Posterior vena cava (tissue), 2 donors: ENCODE results near the gene MELK. TPM values are rescaled to one million over a fixed set of nuclear protein-coding genes. Genes with fewer than 3 reads are reported as not detected.
"Not testable (repeated sequence)": the region's sequence is repeated elsewhere in the genome, so short reads cannot be mapped to it uniquely, and the experiment has no call there.

ENCODE experiments used
- DNase-seq: peaks from one replicate; pipeline ENCODE4 v3.0.0-alpha.2; 2020; ENCODE audit warnings: low spot score
- intact Hi-C, 2 donors: fragments of 100-400 bp; cut with DNase I; formaldehyde crosslinking; loops; one replicate each; pipeline versions ENCODE4 v1.14.1 to v1.14.2; 2022 to 2023
- total RNA-seq, 2 donors: library from RNA; stranded (reverse); fragmentation: NEBNext Ultra II Directional; extraction: Animal tissue kit (Norgen Biotek cat#: 25700); gene quantifications; one replicate each; pipeline ENCODE4 v1.2.1, GENCODE V29; 2021
- donor health status: DM: yes; HTN: yes; CAD: no.
- donor health status: DM: yes; HTN: yes; CAD: no.

The MELK gene
- total RNA-seq, 2 donors from 2014 or later: 0.52 to 0.88 TPM

DNA sequence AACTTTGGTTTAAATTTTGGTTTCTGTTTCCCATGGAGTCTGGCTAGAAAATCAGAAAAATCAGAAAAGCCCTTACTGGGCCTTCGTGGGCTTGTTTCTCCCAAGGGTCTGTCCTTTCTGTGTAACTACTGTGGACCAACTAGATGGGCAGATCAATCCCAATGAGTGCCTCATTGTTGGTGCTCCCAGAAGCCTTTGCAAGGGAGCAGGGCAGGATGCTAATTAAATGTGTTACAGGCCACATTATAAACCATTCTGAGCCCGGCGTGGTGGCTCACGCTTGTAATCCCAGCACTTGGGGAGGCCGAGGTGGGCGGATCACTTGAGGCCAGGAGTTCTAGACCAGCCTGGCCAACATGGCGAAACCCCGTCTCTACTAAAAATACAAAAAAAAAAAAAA, 1.4 kb downstream of the MELK start:
- intact Hi-C loops, DNase-seq: not testable (repeated sequence)

DNA sequence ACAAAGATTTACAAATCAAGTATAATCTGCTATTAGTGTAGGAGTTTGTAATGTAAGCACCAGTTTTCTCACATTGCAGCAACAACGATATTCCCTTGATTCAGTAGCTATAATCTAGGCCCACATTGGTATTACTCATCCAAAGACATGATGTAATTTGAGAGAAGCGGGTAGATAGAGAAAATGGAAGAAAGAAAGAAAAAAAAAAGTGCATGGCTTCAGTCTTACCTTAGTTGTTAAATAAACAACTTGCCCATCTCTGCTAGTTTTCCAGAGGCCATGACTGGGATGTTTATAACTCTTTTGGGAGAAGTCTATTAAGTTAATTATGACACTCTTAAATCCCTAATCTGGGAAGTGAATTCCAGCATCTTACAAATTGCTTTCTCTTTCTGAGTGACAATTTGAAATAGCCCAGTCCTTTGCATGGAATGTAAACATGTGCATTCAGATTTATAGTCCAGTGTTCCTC, 2.8 kb downstream of the MELK start:
- no peak for DNase-seq
- intact Hi-C loops: loop anchor here in 1 of 2 donors (5.0 kb wide), 1 partner anchor 603 kb away; no protein-coding TSS in a partner anchor

DNA sequence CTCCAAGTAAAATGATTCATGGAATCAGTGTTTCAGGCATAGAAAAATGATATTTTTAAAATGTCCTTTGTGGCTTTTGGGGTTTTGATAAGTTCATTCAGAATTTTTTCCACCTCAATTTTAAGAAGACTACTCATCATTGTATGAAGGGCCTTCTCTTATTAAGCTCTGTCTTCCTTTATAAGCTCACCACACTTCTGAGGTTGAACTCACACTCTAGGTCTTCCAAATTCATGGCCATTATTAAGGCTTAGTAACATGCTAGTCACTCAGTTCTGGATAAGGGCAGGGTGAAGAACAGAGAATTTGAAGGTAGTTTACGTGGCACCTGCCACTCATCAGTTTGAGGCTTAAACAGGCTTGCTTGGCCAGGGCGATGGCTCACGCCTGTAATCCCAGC, 4.2 kb downstream of the MELK start:
- DNase-seq: no peak
- intact Hi-C loops: loop anchor here in 1 of 2 donors (2.0 to 5.0 kb wide), 2 partner anchors 60 to 605 kb away; no protein-coding TSS in a partner anchor

DNA sequence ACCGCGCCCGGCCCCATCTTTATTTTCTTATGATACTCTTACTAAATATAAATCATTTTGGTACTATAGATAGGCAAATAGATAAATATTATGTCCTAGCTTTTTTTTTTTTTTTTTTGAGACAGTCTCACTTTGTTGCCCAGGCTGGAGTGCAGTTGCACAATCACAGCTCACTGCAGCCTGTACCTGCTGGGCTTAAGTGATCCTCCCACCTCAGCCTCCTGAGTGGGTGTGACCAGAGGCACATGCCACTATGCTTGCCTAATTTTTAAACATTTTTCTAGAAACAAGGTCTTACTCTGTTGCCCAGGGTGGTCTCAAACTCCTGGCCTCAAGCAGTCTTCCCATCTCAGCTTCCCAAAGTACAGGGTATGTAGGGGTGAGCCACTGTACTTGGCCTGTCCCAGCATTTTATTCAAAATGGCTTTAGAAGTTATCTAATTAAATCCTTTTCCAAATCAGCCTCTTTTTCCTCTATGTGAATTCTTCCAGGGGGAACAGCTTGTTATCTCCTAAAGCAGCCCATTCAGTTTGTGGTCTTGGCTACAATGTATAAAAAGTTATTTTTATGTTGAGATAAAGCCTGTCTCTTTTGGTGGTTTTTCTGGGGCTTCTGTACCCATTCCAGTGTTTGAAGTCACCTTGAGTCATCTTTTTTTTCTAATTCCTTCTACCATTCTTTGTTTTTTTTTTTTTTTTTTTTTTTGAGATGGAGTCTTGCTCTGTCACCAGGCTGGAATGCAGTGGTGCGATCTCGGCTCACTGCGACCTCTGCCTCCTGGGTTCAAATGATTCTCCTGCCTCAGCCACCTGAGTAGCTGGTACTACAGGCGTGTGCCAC, 12.1 kb downstream of the MELK start:
- DNase-seq: no peak
- intact Hi-C loops: no loop called here

- intact Hi-C loops: no loop called here
Observed at GRCh38 chr9:36590231-36590630, 17.5 kb downstream of the MELK start.

DNA sequence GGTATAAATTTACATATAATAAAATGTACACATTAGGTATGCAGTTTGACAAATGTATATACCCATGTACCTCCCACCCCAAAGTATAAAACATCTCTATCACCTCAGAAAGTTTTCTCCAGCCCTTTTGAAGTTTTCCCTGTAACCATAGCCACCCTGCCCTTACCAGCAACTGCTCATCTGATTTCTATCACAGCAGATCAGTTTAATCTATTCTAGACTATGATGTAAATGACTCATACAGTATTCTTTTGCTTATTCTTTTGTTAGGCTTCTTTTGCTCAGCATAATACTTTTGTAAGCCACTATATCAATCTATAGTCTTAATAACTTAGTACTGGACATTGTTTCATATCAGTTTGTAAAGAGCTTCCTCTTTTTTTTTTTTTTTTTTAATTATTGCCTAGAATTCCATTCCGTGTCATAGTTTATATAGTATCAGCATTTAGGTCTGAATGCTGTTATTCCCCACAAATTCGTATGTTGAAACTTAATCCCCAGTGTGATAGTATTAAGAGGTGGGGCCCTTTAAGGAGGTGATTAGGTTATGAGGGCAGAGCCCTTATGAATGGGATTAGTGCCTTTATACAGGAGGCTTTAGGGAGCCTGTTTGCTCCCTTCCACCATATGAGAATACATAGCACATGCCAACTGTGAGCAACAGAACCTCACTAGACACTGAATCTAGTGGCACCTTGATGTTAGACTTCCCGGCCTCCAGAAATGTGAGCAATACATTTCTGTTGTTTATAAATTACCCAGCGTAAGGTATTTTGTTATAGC, 20.3 kb downstream of the MELK start:
- intact Hi-C loops: no loop called here
- no peak for DNase-seq

More at GRCh38 chr9:36590231-36590630, 17.5 kb downstream of the MELK start:
- DNase-seq: no peak

- intact Hi-C loops: no loop called here
- DNase-seq: no peak
Observed at GRCh38 chr9:36594213-36594612, 21.5 kb downstream of the MELK start.

DNA sequence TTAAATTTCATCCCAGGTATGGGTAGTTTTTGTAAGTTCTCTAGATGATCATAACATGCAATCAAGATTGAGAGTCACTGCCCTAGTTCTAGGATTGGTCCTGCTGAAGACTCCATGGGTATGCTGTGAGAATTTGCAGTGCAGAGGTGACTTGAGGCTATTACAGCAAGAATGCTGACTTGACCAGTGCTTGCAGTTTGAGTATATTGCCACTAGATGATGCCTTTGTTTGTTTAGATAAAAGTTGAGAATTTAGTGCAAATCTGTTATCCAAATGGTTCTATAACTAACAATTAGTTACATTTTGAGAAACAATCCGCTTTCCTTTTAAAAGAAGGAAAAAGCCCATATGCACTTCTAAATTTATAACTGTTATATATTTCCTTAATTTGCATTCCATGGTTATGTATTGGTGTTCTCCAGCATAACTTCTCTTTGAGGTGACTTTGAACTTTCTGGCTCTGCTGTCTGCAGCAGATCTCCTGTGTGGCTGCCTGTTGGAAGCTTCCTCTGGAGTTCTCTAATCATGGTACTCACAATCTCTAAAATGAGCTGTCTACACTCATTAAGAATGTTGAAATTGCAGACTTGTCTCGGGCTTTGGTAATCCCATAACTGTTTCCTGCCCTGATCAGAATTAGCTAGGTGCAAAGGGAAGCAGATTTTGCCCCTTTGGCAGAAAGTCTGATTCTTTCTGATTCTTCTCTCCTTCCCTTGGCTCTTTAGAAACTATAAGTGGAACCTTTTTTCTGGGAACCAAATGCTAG, 24.9 kb downstream of the MELK start:
- no peak for DNase-seq
- intact Hi-C loops: no loop called here

DNA sequence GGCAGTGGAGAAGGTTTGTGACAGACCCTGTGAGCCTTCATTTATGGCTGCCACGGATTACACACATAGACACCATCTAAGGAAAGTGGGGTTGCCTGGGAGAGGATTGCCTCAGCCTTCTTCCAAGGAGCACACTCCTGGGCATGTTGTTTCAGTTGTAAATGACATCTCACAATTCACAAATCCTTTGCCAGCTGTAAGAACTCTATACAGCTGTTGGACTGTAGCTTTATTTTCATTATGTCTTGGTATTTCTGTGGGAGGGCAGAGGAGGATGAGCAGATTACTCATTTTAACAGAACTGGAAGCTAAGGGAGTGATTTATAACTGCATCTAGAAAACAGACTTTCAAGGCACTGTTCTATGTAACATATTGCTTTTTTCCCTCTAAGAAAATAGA, 25.6 kb downstream of the MELK start:
- no peak for DNase-seq
- intact Hi-C loops: no loop called here

DNA sequence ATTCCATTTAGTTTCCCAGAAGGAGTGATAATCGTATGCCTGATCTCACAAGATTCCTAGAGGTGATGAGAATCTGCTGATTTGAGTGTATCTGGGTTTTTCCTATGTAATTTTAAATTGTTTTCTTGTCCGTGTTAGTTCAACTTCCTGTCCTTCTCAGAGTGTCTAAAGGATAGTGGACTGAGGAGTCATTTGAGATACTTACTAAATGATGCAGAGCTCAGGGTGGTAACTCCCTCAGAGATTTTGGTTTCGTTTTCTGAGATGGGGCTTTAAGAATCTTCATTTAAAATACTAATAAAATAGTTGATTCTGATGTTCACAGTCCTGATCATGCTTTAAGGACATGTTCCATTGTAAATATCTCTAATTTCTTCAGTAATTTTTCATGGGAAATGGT, 30.3 kb downstream of the MELK start:
- no peak for DNase-seq
- intact Hi-C loops: no loop called here

DNA sequence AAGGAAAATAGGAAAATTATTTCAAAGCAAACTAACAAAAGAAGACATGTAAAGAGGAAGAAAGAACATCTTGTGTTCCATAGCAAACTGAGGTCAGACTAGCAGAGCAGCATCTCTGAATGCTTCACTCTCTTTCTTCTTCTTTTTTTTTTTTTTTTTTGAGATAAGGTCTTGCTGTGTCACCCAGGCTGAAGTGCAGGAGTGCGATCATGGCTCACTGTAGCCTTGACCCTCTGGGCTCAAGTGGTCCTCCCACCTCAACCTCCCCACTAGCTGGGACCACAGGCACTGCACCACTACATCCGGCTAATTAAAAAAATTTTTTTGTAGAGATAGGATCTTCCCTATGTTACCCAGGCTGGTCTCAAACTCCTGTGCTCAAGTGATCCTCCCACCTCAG, 36.6 kb downstream of the MELK start:
- DNase-seq: no peak
- intact Hi-C loops: no loop called here

DNA sequence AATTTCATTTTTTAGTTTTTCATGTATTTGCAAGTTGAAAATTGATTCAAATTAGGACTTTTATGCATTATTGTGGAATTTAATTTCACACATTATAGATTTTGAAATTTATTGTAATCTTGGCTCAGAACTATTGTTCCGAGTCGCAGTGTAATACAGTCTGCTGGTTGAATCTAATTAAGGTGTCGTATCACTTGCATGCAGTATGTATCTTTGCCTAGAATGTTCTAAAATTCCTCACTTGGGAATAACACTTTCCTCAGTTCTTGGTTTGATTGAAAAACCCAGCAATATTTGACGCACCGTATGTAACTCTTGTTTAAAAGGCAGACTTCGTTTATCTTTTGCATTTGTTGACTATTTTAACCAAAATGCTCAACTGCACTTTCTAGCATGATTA, 49.4 kb downstream of the MELK start:
- intact Hi-C loops: no loop called here
- no peak for DNase-seq

DNA sequence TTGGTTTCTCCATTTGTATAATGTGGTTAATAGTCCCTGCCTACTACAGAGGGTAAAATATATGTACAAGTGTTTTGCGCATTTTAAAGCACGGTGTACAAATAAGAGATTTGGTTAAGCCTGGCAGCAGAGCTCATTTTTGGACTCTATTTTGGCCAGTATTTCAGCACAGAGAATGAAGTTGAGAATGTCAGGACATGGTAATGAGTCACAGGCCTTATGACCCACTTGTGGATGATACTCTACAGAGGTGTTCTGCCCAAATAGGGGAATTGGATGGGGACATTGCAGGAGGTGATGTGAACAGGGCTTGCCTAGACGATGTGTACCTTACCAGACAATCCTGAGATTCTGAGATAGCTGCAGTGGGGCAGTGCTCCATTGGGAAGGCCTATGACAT, 50.6 kb downstream of the MELK start:
- no peak for DNase-seq
- intact Hi-C loops: no loop called here

DNA sequence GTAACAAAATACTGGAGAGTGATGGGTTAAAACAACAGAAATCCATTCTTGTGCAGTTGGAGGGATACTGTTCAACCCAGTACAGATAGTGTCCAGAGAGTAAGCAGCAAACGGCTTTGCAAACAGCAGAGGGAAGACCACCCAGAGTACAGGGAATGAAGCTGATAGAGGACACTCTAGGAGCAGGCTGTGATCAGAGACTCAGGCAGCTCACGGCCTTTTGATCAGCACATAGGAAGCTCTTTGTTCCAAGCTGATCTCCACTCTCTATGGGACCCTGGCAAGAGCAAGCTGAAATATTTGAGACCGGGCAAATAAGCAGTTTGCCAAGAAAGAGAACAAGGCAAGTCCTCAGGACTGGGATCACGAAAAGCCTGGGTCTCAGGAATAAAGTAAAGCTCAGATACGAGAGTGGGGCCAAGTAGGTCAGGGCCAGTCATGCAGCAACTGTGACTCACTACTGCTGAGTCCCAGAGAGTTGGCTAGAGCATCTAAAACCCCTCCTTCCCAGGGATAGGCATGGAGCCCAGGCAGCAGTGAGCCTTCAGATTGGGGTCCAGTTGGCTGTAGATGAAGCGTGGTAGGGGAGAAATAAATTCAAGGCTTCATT, 52.4 kb downstream of the MELK start:
- intact Hi-C loops: no loop called here
- DNase-seq: no peak

- intact Hi-C loops: no loop called here
- no peak for DNase-seq
Observed at GRCh38 chr9:36632892-36633291, 60.2 kb downstream of the MELK start.

GRCh38 chr9:36637491-36638270, 65.0 kb downstream of the MELK start:
- DNase-seq: no peak
- intact Hi-C loops: loop anchor here in 1 of 2 donors (2.0 kb wide), 1 partner anchor 61 kb away; no protein-coding TSS in a partner anchor

- intact Hi-C loops: no loop called here
- DNase-seq: no peak
Observed at GRCh38 chr9:36640771-36641381, 68.2 kb downstream of the MELK start.

DNA sequence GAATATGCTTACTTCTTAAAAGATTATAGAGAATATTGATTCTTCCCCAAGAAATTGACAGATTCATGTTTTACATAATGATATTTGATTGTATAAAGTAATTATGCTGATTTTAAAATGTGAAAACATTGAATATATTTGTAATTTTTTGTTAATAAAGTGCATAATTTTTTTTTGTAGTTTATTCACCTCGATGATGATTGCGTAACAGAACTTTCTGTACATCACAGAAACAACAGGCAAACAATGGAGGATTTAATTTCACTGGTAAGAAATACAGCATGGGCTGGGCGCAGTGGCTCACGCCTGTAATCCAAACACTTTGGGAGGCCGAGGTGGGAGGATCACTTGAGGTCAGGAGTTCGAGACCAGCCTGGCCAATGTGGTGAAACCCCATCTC, 70.1 kb downstream of the MELK start:
- no peak for DNase-seq
- intact Hi-C loops: no loop called here
